GM13976 (cell line): ENCODE results near the gene TMEM117.
A peak's percentile ranks its signal among the peaks of the same experiment; 100 is the strongest.
"Not testable (repeated sequence)": the region's sequence is repeated elsewhere in the genome, so short reads cannot be mapped to it uniquely, and the experiment has no call there.

Source experiments
- DNase-seq: peaks from one replicate; pipeline ENCODE4 v3.0.0; 2012; ENCODE audit warnings: low spot score
- CTCF ChIP-seq: IDR thresholded peaks from 2 replicates; pipeline ENCODE4 v1.5.1; 2012; ENCODE audit warnings: borderline replicate concordance, mild to moderate bottlenecking; ENCODE audit not compliant: insufficient read depth; ENCODE audit errors: extremely low read depth, missing control alignments, control extremely low read depth
- in situ Hi-C: fragments of 300-500 bp; cut with MboI; formaldehyde crosslinking; loops from one replicate; pipeline ENCODE4 v1.12.0; 2022; ENCODE audit warnings: low sequenced_read_pairs, mixed read lengths, inconsistent platforms; ENCODE audit not compliant: unreplicated experiment

The TMEM117 gene

GRCh38 chr12:44162961-44163360 lies 327.1 kb downstream of the TMEM117 start:
- no peak for TF ChIP-seq CTCF
- in situ Hi-C loops = no loop called here
- DNase-seq = no peak

GRCh38 chr12:44174053-44174452 lies 338.2 kb downstream of the TMEM117 start:
- in situ Hi-C loops = no loop called here
- no peak for DNase-seq
- no peak for TF ChIP-seq CTCF

GRCh38 chr12:44184499-44185206 lies 348.8 kb downstream of the TMEM117 start:
- in situ Hi-C loops = no loop called here
- no peak for TF ChIP-seq CTCF

GRCh38 chr12:44193281-44193680 lies 357.4 kb downstream of the TMEM117 start:
- in situ Hi-C loops = no loop called here
- no peak for TF ChIP-seq CTCF
- DNase-seq = peak; percentile 28

More at GRCh38 chr12:44184499-44185206, 348.8 kb downstream of the TMEM117 start:
- no peak for DNase-seq

GRCh38 chr12:44195719-44196118 lies 359.8 kb downstream of the TMEM117 start:
- DNase-seq, in situ Hi-C loops: not testable (repeated sequence)

GRCh38 chr12:44206045-44206444 lies 370.2 kb downstream of the TMEM117 start:
- DNase-seq = no peak
- in situ Hi-C loops = no loop called here
- TF ChIP-seq CTCF = no peak

- no peak for DNase-seq
- TF ChIP-seq CTCF = no peak
- in situ Hi-C loops = no loop called here
These were observed 381.4 kb downstream of the TMEM117 start for GRCh38 chr12:44217146-44217883.
